ENCODE results near the gene ZGPAT.

ZGPAT gene

DNA sequence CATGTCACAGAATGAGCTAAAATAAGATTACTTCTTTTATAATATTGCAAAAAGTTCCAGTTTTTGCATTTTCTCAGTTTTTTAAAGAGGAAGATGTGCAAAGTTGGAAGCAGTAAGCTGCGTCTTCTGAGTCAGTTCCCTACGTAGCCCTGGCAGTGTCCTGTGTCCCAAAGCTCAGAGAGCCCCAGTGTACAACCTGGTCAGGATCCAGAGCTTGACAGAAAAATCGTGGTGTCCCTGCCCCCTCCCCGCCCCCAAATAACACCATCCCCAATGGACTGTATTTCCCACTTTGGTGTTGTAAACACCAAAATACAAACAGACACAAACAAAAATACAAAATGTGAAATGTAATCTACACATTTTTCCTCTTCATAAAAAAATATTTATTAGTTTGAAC is 36.3 kb downstream of the ZGPAT start:
- TF ChIP-seq, protein P1, sequence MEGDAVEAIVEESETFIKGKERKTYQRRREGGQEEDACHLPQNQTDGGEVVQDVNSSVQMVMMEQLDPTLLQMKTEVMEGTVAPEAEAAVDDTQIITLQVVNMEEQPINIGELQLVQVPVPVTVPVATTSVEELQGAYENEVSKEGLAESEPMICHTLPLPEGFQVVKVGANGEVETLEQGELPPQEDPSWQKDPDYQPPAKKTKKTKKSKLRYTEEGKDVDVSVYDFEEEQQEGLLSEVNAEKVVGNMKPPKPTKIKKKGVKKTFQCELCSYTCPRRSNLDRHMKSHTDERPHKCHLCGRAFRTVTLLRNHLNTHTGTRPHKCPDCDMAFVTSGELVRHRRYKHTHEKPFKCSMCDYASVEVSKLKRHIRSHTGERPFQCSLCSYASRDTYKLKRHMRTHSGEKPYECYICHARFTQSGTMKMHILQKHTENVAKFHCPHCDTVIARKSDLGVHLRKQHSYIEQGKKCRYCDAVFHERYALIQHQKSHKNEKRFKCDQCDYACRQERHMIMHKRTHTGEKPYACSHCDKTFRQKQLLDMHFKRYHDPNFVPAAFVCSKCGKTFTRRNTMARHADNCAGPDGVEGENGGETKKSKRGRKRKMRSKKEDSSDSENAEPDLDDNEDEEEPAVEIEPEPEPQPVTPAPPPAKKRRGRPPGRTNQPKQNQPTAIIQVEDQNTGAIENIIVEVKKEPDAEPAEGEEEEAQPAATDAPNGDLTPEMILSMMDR (IDR thresholded peaks at IDR 0.05): no peak
- TF ChIP-seq ZFX (IDR thresholded peaks at IDR 0.05; ENCODE audit: borderline replicate concordance): no peak
- no peak overlapping the region for H3K27ac ChIP-seq

DNA sequence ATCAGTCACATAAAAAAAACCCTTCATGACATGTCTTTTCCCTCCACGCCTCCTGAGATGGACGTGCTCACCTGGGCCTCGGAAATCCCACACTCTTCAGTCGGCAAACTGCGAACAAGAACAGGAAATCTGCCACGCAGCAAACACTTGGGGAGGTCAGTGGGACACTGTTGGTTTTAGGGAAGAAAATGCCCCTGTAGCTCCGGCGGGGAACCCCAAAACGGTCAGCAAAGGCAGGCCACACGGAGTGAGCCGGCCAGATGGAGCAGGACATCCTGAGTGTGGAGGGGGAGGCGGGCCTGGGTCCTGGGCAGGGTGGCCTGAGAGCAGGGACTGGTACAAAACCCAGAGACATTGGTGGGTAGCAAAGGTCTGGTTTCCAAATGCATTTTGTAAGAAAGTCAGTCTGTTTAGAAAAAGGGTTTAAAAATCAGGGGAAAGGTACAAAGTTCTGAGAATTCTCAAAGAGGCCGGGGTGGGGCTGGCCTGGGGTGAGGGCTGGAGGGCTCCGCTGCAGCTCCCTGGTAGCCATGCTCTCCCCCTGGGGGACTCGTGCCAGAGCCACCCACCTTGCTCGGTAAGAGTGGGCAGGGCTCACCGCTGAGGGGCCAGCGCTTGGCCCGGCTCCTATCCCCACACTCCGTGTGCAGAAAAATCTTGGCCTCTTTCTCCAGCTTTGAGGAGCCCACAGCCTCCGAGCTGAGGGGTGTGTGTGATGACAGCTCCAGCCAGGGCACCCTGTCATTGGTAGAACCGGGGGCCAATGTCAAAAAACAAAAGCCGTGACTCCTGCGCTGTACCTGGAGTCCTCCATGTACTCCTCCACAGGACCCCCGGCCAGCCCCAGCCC is 37.0 kb downstream of the ZGPAT start:
- H3K27ac ChIP-seq: no peak overlapping the region
- TF ChIP-seq, protein P1 (IDR thresholded peaks at IDR 0.05): no peak
- no peak for TF ChIP-seq ZFX (IDR thresholded peaks at IDR 0.05; ENCODE audit: borderline replicate concordance)

DNA sequence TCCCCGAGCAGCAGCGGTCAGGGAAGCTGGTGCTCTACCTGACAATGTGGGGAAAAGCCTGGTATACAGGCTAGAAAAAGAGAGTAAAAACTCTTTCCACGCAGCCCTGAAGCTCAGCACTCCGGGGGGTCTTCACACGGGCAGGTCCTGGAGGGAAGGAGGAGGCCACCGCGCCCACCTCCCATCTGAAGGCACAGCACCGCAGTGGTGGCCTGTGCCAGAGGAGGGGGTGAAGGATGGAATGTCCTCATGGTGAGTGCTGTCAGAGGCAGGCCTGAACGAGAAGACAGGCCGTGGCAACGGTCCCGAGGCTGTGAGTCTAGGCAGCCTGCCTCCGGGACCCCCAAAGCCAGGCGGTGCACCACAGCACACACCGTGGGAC is 37.6 kb downstream of the ZGPAT start:
- H3K27ac ChIP-seq: no peak overlapping the region
- TF ChIP-seq, protein P1 (IDR thresholded peaks at IDR 0.05): no peak

DNA sequence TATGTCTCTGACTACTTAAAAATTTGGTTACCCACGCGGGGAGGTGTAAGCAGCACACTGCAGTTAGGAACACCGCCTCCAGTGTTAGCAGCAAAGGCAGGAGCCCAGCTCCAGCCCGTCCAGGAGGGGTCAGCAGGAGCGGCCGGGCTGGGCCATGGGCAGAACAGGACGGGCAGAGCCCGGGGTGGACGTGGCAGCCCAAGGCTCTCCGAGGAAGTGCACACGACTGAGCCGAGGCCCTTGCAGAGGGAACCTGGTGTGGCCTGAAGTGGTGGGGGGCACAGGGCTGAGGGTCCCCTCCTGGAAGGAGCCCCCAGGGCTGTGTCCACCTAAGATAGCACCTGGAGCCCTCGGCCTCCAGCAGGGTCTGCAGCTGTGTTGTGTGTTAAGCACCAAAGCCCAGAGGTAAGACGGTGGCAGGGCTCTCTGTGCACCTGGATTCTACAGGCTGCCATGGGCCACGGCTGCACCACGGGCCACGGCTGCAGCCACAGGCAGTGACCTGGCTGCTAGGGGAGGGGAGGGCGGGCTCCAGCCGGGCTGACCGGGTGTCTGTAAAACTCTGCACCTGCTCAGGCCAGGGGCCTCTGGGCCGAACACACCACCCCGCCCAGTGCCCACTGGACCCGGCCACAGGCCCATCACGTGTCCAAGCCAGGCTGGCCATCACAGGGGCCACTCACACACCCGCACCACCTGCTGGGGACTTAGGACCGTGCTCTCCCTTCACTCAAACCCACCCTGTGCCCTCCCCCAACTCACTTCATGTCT is 38.3 kb downstream of the ZGPAT start:
- no peak overlapping the region for H3K27ac ChIP-seq
- TF ChIP-seq ZFX (IDR thresholded peaks at IDR 0.05; ENCODE audit: borderline replicate concordance): no peak
- TF ChIP-seq, protein P1 (IDR thresholded peaks at IDR 0.05): no peak

DNA sequence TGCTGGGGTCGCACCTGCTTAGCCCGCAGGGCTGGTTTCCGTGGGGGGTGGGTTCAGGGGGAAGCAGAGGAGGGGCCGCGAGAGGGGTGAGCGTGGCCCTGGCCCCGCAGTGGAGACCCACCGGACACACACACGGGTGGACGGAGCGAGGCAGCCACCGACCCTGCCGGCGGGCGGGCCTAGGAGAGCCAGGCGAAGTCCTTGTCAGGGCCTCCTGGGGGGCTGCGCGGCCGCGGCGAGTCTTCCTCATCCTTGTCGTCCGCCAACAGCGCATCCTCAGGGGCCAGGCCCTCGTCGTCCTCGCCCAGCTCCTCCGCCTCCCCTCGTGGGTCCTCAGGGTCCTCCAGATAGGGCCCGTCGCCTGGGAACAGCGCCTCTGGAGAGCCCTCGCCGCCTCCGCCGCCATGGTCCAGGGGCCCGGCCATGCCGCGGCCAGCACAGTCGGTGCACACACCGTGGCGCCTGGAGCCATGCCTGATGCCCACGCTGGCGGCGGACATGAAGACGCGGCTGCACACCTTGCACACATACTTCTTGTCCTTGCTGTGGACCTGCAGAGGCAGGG is 39.0 kb downstream of the ZGPAT start:
- no peak overlapping the region for H3K27ac ChIP-seq
- no peak for TF ChIP-seq ZFX (IDR thresholded peaks at IDR 0.05; ENCODE audit: borderline replicate concordance)
- TF ChIP-seq, protein P1 (IDR thresholded peaks at IDR 0.05): no peak

DNA sequence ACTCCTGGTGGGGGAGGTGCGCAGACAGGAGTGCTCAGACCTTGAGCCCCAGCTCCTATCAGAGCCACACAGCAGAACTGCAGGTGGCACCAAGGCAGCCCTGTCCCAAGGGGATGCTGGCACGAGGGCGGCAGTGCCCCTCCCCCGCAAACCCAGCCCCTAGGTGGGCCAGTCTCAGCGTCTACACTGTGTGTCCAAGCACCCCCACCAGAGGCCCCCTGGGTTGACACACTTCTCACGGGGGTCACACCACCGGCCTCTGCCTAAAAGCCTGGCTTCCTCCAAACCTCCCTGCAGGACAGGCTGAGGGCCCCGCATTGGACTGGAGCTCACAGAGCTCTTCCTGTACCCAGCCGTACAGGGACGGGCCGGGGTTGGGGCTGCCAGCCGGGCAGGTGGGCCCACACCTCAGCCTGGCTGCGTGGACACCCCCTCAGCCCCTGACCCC is 39.8 kb downstream of the ZGPAT start:
- no peak for TF ChIP-seq ZFX (IDR thresholded peaks at IDR 0.05; ENCODE audit: borderline replicate concordance)
- TF ChIP-seq, protein P1 (IDR thresholded peaks at IDR 0.05): no peak
- no peak overlapping the region for H3K27ac ChIP-seq
